Pancreas (tissue), 10 donors: ENCODE data around the gene AGPS. TPM values are rescaled to one million over a fixed set of nuclear protein-coding genes. Genes with fewer than 3 reads are reported as not detected.

ENCODE experiments used
- ATAC-seq, 4 donors: fragments of 200-7000 bp; cut with Tn5 transposase; one replicate each; pipeline versions ENCODE4 v1.8.0 to v1.9.1; 2020; ENCODE audit warnings: mild to moderate bottlenecking in 4 of 4, moderate library complexity in 4 of 4
- DNase-seq, 6 donors: peaks; one replicate each; pipeline ENCODE4 v3.0.0-alpha.2; 2020
- FAIRE-seq: peaks from 2 replicates; lab custom pipeline; 2012; peaks lifted over from hg19 to GRCh38; lab: Jason Lieb, UNC
- H3K27ac ChIP-seq, 4 donors: fragments of 200-600 bp; sonication (generic); 1 replicate in 3 of 4; 2 replicates in 1 of 4; pipeline versions ENCODE4 v1.5.0 to v1.8.0; 2020
- H3K27me3 ChIP-seq, 4 donors: fragments of 200-600 bp; one replicate each; pipeline ENCODE4 v1.8.0; 2021
- H3K36me3 ChIP-seq, 3 donors: fragments of 200-600 bp; sonication (generic) in 1 of 3; one replicate each; pipeline versions ENCODE4 v1.5.0 to v1.8.0; 2020 to 2021
- H3K4me1 ChIP-seq, 3 donors: fragments of 200-600 bp; one replicate each; pipeline ENCODE4 v1.8.0; 2021
- H3K4me3 ChIP-seq, 4 donors: fragments of 200-600 bp; sonication (generic) in 2 of 4; one replicate each; pipeline versions ENCODE4 v1.5.0 to v1.8.0; 2020 to 2021
- H3K9me3 ChIP-seq, 4 donors: fragments of 200-600 bp; one replicate each; pipeline ENCODE4 v1.8.0; 2021
- CTCF ChIP-seq, 4 donors: fragments of 200-600 bp; sonication (generic) in 3 of 4; IDR thresholded peaks; one replicate each; pipeline versions ENCODE4 v1.5.0 to v1.8.0; 2021; ENCODE audit warnings: antibody characterized with exemption in 4 of 4
- WGBS, 2 donors: extraction: QIAGEN DNeasy Blood & Tissue Kit; methylation state at CpG; one replicate each; pipeline ENCODE4 v1.1.7; 2013; 5-methylcytosine and 5-hydroxymethylcytosine counted together
- intact Hi-C, 3 donors: fragments of 100-400 bp; cut with DNase I; formaldehyde crosslinking; loops; one replicate each; pipeline versions ENCODE4 v1.11.1 to v1.14.2; 2022
- polyA plus RNA-seq, 2 donors: library from polyadenylated mRNA; stranded (reverse); fragments of 200-250 nt; gene quantifications; one replicate each; pipeline ENCODE4 v1.2.3, GENCODE V29; 2013
- total RNA-seq, 6 donors: library from RNA; stranded (reverse); fragmentation: NEBNext Ultra II Directional in 4 of 6; extraction: Animal tissue kit (Norgen Biotek cat#: 25700) in 4 of 6; gene quantifications; one replicate each; pipeline versions ENCODE4 v1.2.1 to v1.2.4, GENCODE V29; 2021 to 2023
- donor health status: healthy with polysubstance abuse.
- donor health status: DM: no; HTN: no; CAD: no; lungs with moderate emphysema.
- donor health status: DM: no; HTN: no; CAD: no.
- donor health status: control.
- donor health status: control.
- donor health status: Bipolar disorder and iron deficiency.
- donor health status: DM: yes; HTN: yes; CAD: no.
- donor health status: DM: no; HTN: no; CAD: no.
- donor health status: DM: no; HTN: no; CAD: no.
- donor health status: DM: yes; HTN: yes; CAD: no.

Gene AGPS
- total and polyA plus RNA-seq, 8 donors = 3.0 to 47.2 (median 23.2) TPM

GRCh38 chr2:177578454-177578853 lies 185.9 kb downstream of the AGPS start:
- DNase-seq = no peak
- TF ChIP-seq CTCF (IDR thresholded peaks at IDR 0.05) = no peak

GRCh38 chr2:177579486-177580036 lies 187.0 kb downstream of the AGPS start:
- no peak overlapping the region for H3K4me3 ChIP-seq
- H3K27me3 ChIP-seq = no peaks in the 10 kb centered on the region
- intact Hi-C loops = no loop called here
- WGBS, 2 donors = 75 to 89% methylated on average over 3 of the region's 3 CpGs
- DNase-seq (no peak), ATAC-seq (no peak), FAIRE-seq (no peak)
- no peak for TF ChIP-seq CTCF (IDR thresholded peaks at IDR 0.05)
- no peaks in the 10 kb centered on the region for H3K36me3 ChIP-seq
- H3K27ac ChIP-seq = no peak overlapping the region
- H3K9me3 ChIP-seq = no peaks in the 10 kb centered on the region
- no peaks in the 10 kb centered on the region for H3K4me1 ChIP-seq

More at GRCh38 chr2:177578454-177578853, 185.9 kb downstream of the AGPS start:
- intact Hi-C loops = no loop called here
- FAIRE-seq (no peak), ATAC-seq (no peak)
- WGBS, 2 donors = 57 to 72% methylated on average over 3 of the region's 3 CpGs
- no peaks in the 10 kb centered on the region for H3K36me3 ChIP-seq
- H3K4me1 ChIP-seq = no peaks in the 10 kb centered on the region
- no peaks in the 10 kb centered on the region for H3K27me3 ChIP-seq
- H3K27ac ChIP-seq = no peak overlapping the region
- H3K9me3 ChIP-seq = no peaks in the 10 kb centered on the region
- no peak overlapping the region for H3K4me3 ChIP-seq

- H3K27me3 ChIP-seq = no peaks in the 10 kb centered on the region
- no peaks in the 10 kb centered on the region for H3K9me3 ChIP-seq
- no peaks in the 10 kb centered on the region for H3K36me3 ChIP-seq
- intact Hi-C loops = no loop called here
- WGBS, 2 donors = 64 to 90% methylated on average over 1 of the region's 1 CpG
- H3K27ac ChIP-seq = no peak overlapping the region
- TF ChIP-seq CTCF (IDR thresholded peaks at IDR 0.05) = no peak
- FAIRE-seq (no peak), DNase-seq (no peak), ATAC-seq (no peak)
- no peaks in the 10 kb centered on the region for H3K4me1 ChIP-seq
- H3K4me3 ChIP-seq = no peak overlapping the region
Observed at GRCh38 chr2:177582000-177582399, 189.4 kb downstream of the AGPS start.

- FAIRE-seq (no peak), DNase-seq (no peak), ATAC-seq (no peak)
- Histone ChIP-seq H3K27ac (no peak overlapping the region), H3K36me3 (no peaks in the 10 kb centered on the region), H3K9me3 (no peaks in the 10 kb centered on the region), H3K4me1 (no peaks in the 10 kb centered on the region), H3K4me3 (no peak overlapping the region), H3K27me3 (no peaks in the 10 kb centered on the region)
- 92 to 94% methylated on average over 6 of the region's 6 CpGs for WGBS, 2 donors
- intact Hi-C loops = no loop called here
- no peak for TF ChIP-seq CTCF (IDR thresholded peaks at IDR 0.05)
Observed at GRCh38 chr2:177584030-177584692, 191.6 kb downstream of the AGPS start.
